ENCODE measurements around the gene NRXN2. TPM values are rescaled to one million over a fixed set of nuclear protein-coding genes. Genes with fewer than 3 reads are reported as not detected.

Gene NRXN2
- total RNA-seq, 1 donor from 2014 or later: 10.0 TPM

DNA sequence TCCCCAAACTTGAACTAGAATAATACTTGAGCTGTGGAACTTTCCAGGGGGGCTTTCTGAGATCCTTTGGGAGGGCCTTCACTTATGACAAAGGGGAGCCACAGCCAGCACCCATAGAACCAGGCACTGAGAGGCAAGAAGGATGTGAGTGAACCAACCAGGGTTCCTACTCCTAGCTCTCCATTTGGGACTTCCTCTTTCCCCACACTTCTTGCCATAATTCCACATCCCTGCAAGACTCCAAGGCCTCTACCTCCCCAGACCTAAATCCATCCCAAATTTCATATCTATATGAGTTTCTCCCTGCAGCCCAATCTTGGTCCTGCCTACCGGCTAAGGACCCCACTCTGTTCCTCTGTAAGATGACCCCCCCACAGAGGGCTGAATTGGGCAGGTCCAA lies 31.5 kb downstream of the NRXN2 start:
- H3K4me1 Mint-ChIP-seq: peaks cover 41% of the 10 kb centered on the region
- no peak for TF ChIP-seq CTCF (conservative IDR thresholded peaks at IDR 0.05)
- peaks cover 43% of the 10 kb centered on the region for H3K27me3 Mint-ChIP-seq (ENCODE audit: low read depth)
- H3K27ac Mint-ChIP-seq (ENCODE audit: unreplicated experiment): no peak overlapping the region
- no peaks in the 10 kb centered on the region for H3K36me3 Mint-ChIP-seq (ENCODE audit: low read depth)
- no peak for DNase-seq (ENCODE audit: low read depth, low spot score)
- no peaks in the 10 kb centered on the region for H3K9me3 Mint-ChIP-seq
- no peak overlapping the region for H3K4me3 Mint-ChIP-seq

- no peak for TF ChIP-seq CTCF (conservative IDR thresholded peaks at IDR 0.05)
- DNase-seq (ENCODE audit: low read depth, low spot score): no peak
- Mint-ChIP-seq H3K27ac (ENCODE audit: unreplicated experiment) (no peak overlapping the region), H3K4me1 (peaks cover 36% of the 10 kb centered on the region), H3K9me3 (no peaks in the 10 kb centered on the region), H3K27me3 (ENCODE audit: low read depth) (peaks cover 39% of the 10 kb centered on the region), H3K4me3 (no peak overlapping the region), H3K36me3 (ENCODE audit: low read depth) (no peaks in the 10 kb centered on the region)
These were observed 32.8 kb downstream of the NRXN2 start for GRCh38 chr11:64690235-64690634.

GRCh38 chr11:64688534-64688982 lies 34.4 kb downstream of the NRXN2 start:
- Mint-ChIP-seq H3K4me3 (peak overlapping the region; percentile 89), H3K36me3 (ENCODE audit: low read depth) (no peaks in the 10 kb centered on the region), H3K27me3 (ENCODE audit: low read depth) (peaks cover 39% of the 10 kb centered on the region), H3K4me1 (peaks cover 26% of the 10 kb centered on the region), H3K27ac (ENCODE audit: unreplicated experiment) (peak overlapping the region; percentile 91), H3K9me3 (no peaks in the 10 kb centered on the region)
- peak; percentile 97 for TF ChIP-seq CTCF (conservative IDR thresholded peaks at IDR 0.05)
- DNase-seq (ENCODE audit: low read depth, low spot score): peak; percentile 99

DNA sequence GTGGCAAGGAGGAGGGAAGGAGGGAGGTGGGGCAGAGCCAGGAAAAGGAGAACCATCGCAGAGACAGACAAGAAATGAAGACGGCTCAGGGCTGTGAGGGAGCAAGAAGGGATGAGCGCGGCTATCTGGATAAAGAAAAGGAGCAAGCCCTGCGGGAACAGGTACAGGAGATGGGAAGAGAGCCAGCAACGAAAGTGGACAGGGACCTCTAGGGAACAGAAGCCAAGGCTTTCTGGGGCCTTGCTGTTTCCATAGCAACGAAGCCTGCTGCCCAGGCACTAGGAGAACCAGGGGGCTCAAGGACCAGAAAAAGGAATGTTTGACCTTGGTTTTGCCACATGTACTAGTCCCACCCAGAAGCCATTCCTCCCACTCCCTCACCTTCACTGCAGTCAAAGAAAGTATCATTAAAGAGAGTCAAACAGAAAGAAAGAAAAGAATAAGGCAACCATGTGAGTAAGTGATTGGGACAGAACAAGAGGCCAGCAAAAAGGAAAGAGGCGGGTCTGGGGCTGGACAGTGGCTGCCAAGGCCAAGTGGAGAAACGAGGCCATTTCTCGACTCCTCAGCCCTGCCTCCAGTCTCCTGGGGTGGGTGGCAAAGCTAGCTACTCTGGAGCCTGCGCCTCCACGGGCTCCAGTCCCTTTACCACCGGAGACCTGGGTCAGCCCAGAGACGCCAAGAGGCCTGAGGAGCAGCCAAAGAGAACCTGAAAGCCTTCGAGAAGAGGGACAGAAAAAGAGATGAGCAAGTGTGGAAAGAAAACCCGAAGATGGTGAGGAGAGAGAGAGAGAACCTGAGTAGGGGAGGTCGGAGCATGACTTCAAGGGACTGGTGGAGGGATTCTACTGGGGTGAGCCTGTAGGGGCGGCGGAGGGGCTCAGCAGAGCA lies 35.1 kb downstream of the NRXN2 start:
- TF ChIP-seq CTCF (conservative IDR thresholded peaks at IDR 0.05): no peak
- DNase-seq (ENCODE audit: low read depth, low spot score): no peak
- H3K4me1 Mint-ChIP-seq: peaks cover 25% of the 10 kb centered on the region
- H3K27me3 Mint-ChIP-seq (ENCODE audit: low read depth): peaks cover 32% of the 10 kb centered on the region
- no peaks in the 10 kb centered on the region for H3K36me3 Mint-ChIP-seq (ENCODE audit: low read depth)
- H3K9me3 Mint-ChIP-seq: no peaks in the 10 kb centered on the region
- H3K4me3 Mint-ChIP-seq: peak overlapping the region; percentile 89
- peak overlapping the region; percentile 91 for H3K27ac Mint-ChIP-seq (ENCODE audit: unreplicated experiment)

DNA sequence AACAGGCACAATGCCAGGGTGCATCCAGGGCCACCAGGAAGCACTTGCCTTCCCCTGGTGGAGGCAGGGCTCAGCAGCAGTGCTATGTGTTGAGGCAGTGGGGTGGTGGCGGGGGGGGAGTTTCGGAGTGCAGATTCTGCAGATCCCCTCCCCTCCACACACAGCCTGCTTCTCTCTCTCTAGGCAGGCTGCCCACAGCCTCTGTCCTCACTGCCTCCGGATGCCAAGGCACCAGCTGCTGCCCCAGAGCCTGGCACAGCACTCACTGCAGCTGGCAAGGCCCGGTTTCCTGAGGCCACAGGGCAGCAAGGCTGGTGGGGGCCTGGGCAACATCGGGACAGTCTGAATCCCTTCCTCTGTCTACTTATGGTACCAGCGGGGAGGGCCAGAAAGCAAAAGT lies 35.8 kb downstream of the NRXN2 start:
- no peak for DNase-seq (ENCODE audit: low read depth, low spot score)
- H3K4me3 Mint-ChIP-seq: no peak overlapping the region
- no peaks in the 10 kb centered on the region for H3K36me3 Mint-ChIP-seq (ENCODE audit: low read depth)
- peaks cover 18% of the 10 kb centered on the region for H3K4me1 Mint-ChIP-seq
- no peak overlapping the region for H3K27ac Mint-ChIP-seq (ENCODE audit: unreplicated experiment)
- H3K9me3 Mint-ChIP-seq: no peaks in the 10 kb centered on the region
- peaks cover 29% of the 10 kb centered on the region for H3K27me3 Mint-ChIP-seq (ENCODE audit: low read depth)
- no peak for TF ChIP-seq CTCF (conservative IDR thresholded peaks at IDR 0.05)
